OCI-LY3 (cell line): ENCODE results near the gene EXOSC7.
A peak's percentile ranks its signal among the peaks of the same experiment; 100 is the strongest.

Experiments
- H2AFZ ChIP-seq: fragments of 200-600, 300-600 bp; shearing (Covaris generic); 2 replicates; pipeline ENCODE4 v1.6.0; 2014; ENCODE audit warnings: antibody characterized with exemption, low read depth, low read length
- H3K27ac ChIP-seq: fragments of 200-600, 300-600 bp; sonication (generic); 2 replicates; pipeline ENCODE4 v1.5.1; 2014; ENCODE audit warnings: mild to moderate bottlenecking, low read length, moderate library complexity, mixed read lengths
- H3K27me3 ChIP-seq: fragments of 200-600, 300-600 bp; sonication (generic); 2 replicates; pipeline ENCODE4 v1.6.1; 2014; ENCODE audit warnings: low read depth, low read length, mixed read lengths
- H3K36me3 ChIP-seq: fragments of 200-600, 300-600 bp; sonication (generic); replicated peaks from 2 replicates; pipeline ENCODE3; 2014; ENCODE audit warnings: low read depth, low read length, mixed read lengths
- H3K4me1 ChIP-seq: fragments of 300-600, 200-600 bp; sonication (generic); 2 replicates; pipeline ENCODE4 v1.6.1; 2014; ENCODE audit warnings: low read length, mixed read lengths
- H3K4me2 ChIP-seq: fragments of 200-600, 300-600 bp; sonication (generic); 2 replicates; pipeline ENCODE4 v1.6.1; 2014; ENCODE audit warnings: low read length, mixed read lengths
- H3K4me3 ChIP-seq: fragments of 300-600, 200-600 bp; sonication (generic); 2 replicates; pipeline ENCODE4 v1.5.1; 2014; ENCODE audit warnings: antibody characterized with exemption, mild to moderate bottlenecking, low read length, moderate library complexity
- H3K79me2 ChIP-seq: fragments of 300-600, 200-600 bp; shearing (Covaris generic); 2 replicates; pipeline ENCODE4 v1.6.1; 2014; ENCODE audit warnings: mild to moderate bottlenecking, low read length, mixed read lengths
- H3K9ac ChIP-seq: fragments of 300-600, 200-600 bp; shearing (Covaris generic); 2 replicates; pipeline ENCODE4 v1.6.0; 2014; ENCODE audit warnings: mild to moderate bottlenecking, low read length, moderate library complexity
- H3K9me3 ChIP-seq: fragments of 200-600, 300-600 bp; shearing (Covaris generic); 2 replicates; pipeline ENCODE4 v1.6.1; 2014; ENCODE audit warnings: low read length, mixed read lengths; ENCODE audit not compliant: insufficient read depth
- H4K20me1 ChIP-seq: fragments of 200-600, 300-600 bp; sonication (generic); 2 replicates; pipeline ENCODE4 v1.6.1; 2016; ENCODE audit warnings: low read length, mixed read lengths; ENCODE audit not compliant: insufficient read depth
- CTCF ChIP-seq: fragments of 200-600, 300-600 bp; sonication (generic); IDR thresholded peaks from 2 replicates; pipeline ENCODE4 v1.5.1; 2014; ENCODE audit warnings: antibody characterized with exemption, low read length, low read depth
- EZH2phosphoT487 ChIP-seq: fragments of 200-600 bp; shearing (Covaris generic); IDR thresholded peaks from 2 replicates; pipeline ENCODE4 v1.6.1; 2018; ENCODE audit warnings: antibody characterized with exemption, mixed run types, low read depth

EXOSC7 gene

GRCh38 chr3:44950275-44950734 lies 25.7 kb upstream of the EXOSC7 start:
- H3K4me1 ChIP-seq = peaks cover 10% of the 10 kb centered on the region
- H3K36me3 ChIP-seq = peaks cover 15% of the 10 kb centered on the region
- TF ChIP-seq EZH2phosphoT487 (no peak), CTCF (no peak)
- no peak overlapping the region for H3K9ac ChIP-seq
- H3K27ac ChIP-seq = no peak overlapping the region
- no peak overlapping the region for H3K4me2 ChIP-seq
- H3K4me3 ChIP-seq = no peak overlapping the region
- H3K9me3 ChIP-seq = no peaks in the 10 kb centered on the region
- no peak overlapping the region for H2AFZ ChIP-seq
- H4K20me1 ChIP-seq = peaks cover 17% of the 10 kb centered on the region
- H3K79me2 ChIP-seq = peaks cover 23% of the 10 kb centered on the region; the same call in 1 of the 2 replicates
- H3K27me3 ChIP-seq = no peaks in the 10 kb centered on the region

GRCh38 chr3:44952689-44953088 lies 23.4 kb upstream of the EXOSC7 start:
- H3K36me3 ChIP-seq = peaks cover 11% of the 10 kb centered on the region
- peaks cover 34% of the 10 kb centered on the region for H3K79me2 ChIP-seq
- no peaks in the 10 kb centered on the region for H3K9me3 ChIP-seq
- H3K27me3 ChIP-seq = no peaks in the 10 kb centered on the region
- peaks cover 19% of the 10 kb centered on the region for H3K4me1 ChIP-seq
- no peak for TF ChIP-seq CTCF
- TF ChIP-seq EZH2phosphoT487 = no peak
- H3K4me2 ChIP-seq = no peak overlapping the region
- no peak overlapping the region for H3K9ac ChIP-seq
- no peak overlapping the region for H3K27ac ChIP-seq
- H4K20me1 ChIP-seq = peaks cover 26% of the 10 kb centered on the region
- H2AFZ ChIP-seq = no peak overlapping the region
- no peak overlapping the region for H3K4me3 ChIP-seq

- H3K9me3 ChIP-seq = no peaks in the 10 kb centered on the region
- peaks cover 26% of the 10 kb centered on the region for H4K20me1 ChIP-seq
- H3K4me3 ChIP-seq = no peak overlapping the region
- H3K9ac ChIP-seq = no peak overlapping the region
- TF ChIP-seq CTCF = no peak
- TF ChIP-seq EZH2phosphoT487 = no peak
- H3K79me2 ChIP-seq = peaks cover 24% of the 10 kb centered on the region
- no peak overlapping the region for H3K27ac ChIP-seq
- H3K4me2 ChIP-seq = no peak overlapping the region
- no peaks in the 10 kb centered on the region for H3K27me3 ChIP-seq
- H2AFZ ChIP-seq = no peak overlapping the region
- peaks cover 19% of the 10 kb centered on the region for H3K4me1 ChIP-seq
- peaks cover 16% of the 10 kb centered on the region for H3K36me3 ChIP-seq
Observed at GRCh38 chr3:44954304-44954703, 21.7 kb upstream of the EXOSC7 start.

- H3K4me2 ChIP-seq = peak overlapping the region; percentile 40
- H2AFZ ChIP-seq = no peak overlapping the region
- no peak overlapping the region for H3K9ac ChIP-seq
- H4K20me1 ChIP-seq = peaks cover 27% of the 10 kb centered on the region
- H3K79me2 ChIP-seq = peaks cover 24% of the 10 kb centered on the region
- no peaks in the 10 kb centered on the region for H3K27me3 ChIP-seq
- H3K4me1 ChIP-seq = peaks cover 19% of the 10 kb centered on the region
- no peak overlapping the region for H3K4me3 ChIP-seq
- no peak for TF ChIP-seq EZH2phosphoT487
- no peaks in the 10 kb centered on the region for H3K9me3 ChIP-seq
- H3K36me3 ChIP-seq = peaks cover 16% of the 10 kb centered on the region
- no peak overlapping the region for H3K27ac ChIP-seq
Observed at GRCh38 chr3:44954962-44955361, 21.1 kb upstream of the EXOSC7 start.

GRCh38 chr3:44955917-44956316 lies 20.1 kb upstream of the EXOSC7 start:
- 0 out of 2 replicates have a peak overlapping the region, but pooled peaks have one; percentile 15 for H3K4me2 ChIP-seq
- TF ChIP-seq CTCF = no peak
- TF ChIP-seq EZH2phosphoT487 = no peak
- no peaks in the 10 kb centered on the region for H3K27me3 ChIP-seq
- no peak overlapping the region for H3K9ac ChIP-seq
- H3K4me3 ChIP-seq = no peak overlapping the region
- H3K79me2 ChIP-seq = peaks cover 33% of the 10 kb centered on the region
- peaks cover 27% of the 10 kb centered on the region for H3K4me1 ChIP-seq
- H4K20me1 ChIP-seq = peaks cover 33% of the 10 kb centered on the region
- H3K36me3 ChIP-seq = peaks cover 16% of the 10 kb centered on the region
- H3K27ac ChIP-seq = no peak overlapping the region
- no peak overlapping the region for H2AFZ ChIP-seq
- H3K9me3 ChIP-seq = no peaks in the 10 kb centered on the region
